HG02885 (cell line): ENCODE results near the gene TRIP12.
"Not testable (repeated sequence)": the region's sequence is repeated elsewhere in the genome, so short reads cannot be mapped to it uniquely, and the experiment has no call there.

Source experiments
- ATAC-seq: cut with Tn5 transposase; IDR thresholded peaks from one replicate; pipeline ENCODE4 v1.9.1; 2021; ENCODE audit warnings: mild to moderate bottlenecking; ENCODE audit not compliant: unreplicated experiment, poor library complexity

The TRIP12 gene

GRCh38 chr2:229921892-229922448 lies at the start of gene TRIP12:
Gene TRIP12 (minus strand): TSS chr2:229922009. CDS start chr2:229880079, 41,930 bp downstream.
- ATAC-seq, result peak; percentile 68

- no peak for ATAC-seq
Measured at GRCh38 chr2:229971298-229971790, 49.5 kb upstream of the TRIP12 start.

- no peak for ATAC-seq
Measured at GRCh38 chr2:229970406-229970805, 48.6 kb upstream of the TRIP12 start.

- no peak for ATAC-seq
Measured at GRCh38 chr2:229969921-229970320, 48.1 kb upstream of the TRIP12 start.

- not testable (repeated sequence) for ATAC-seq
Measured at GRCh38 chr2:229963596-229963995, 41.8 kb upstream of the TRIP12 start.

GRCh38 chr2:229956491-229956890 lies 34.7 kb upstream of the TRIP12 start:
- ATAC-seq, result no peak

- ATAC-seq, result no peak
Measured at GRCh38 chr2:229955663-229956062, 33.9 kb upstream of the TRIP12 start.

- no peak for ATAC-seq
Measured at GRCh38 chr2:229952256-229952835, 30.5 kb upstream of the TRIP12 start.

- peak; percentile 65 for ATAC-seq
Measured at GRCh38 chr2:229947544-229947943, 25.7 kb upstream of the TRIP12 start.

GRCh38 chr2:229945975-229946374 lies 24.2 kb upstream of the TRIP12 start:
- no peak for ATAC-seq

- ATAC-seq, result no peak
Measured at GRCh38 chr2:229943770-229944449, 22.1 kb upstream of the TRIP12 start.

- no peak for ATAC-seq
Measured at GRCh38 chr2:229943171-229943570, 21.4 kb upstream of the TRIP12 start.

GRCh38 chr2:229942671-229943070 lies 20.9 kb upstream of the TRIP12 start:
- ATAC-seq, result no peak

- no peak for ATAC-seq
Measured at GRCh38 chr2:229937537-229937936, 15.7 kb upstream of the TRIP12 start.

- ATAC-seq, result no peak
Measured at GRCh38 chr2:229931241-229931640, 9.4 kb upstream of the TRIP12 start.

- no peak for ATAC-seq
Measured at GRCh38 chr2:229930656-229931055, 8.8 kb upstream of the TRIP12 start.

- ATAC-seq, result no peak
Measured at GRCh38 chr2:229927817-229928321, 6.1 kb upstream of the TRIP12 start.

- no peak for ATAC-seq
Measured at GRCh38 chr2:229925201-229925600, 3.4 kb upstream of the TRIP12 start.

GRCh38 chr2:229924541-229924940 lies 2.7 kb upstream of the TRIP12 start:
- not testable (repeated sequence) for ATAC-seq

GRCh38 chr2:229922449-229923386 lies 909 bp upstream of the TRIP12 start, which contains the start of gene FBXO36:
Gene FBXO36 (plus strand): TSS chr2:229922503. CDS start chr2:229922514, 11 bp downstream.
- ATAC-seq, result peak; percentile 71
